Measurements from ENCODE around the gene ZNF26.

- TF ChIP-seq, protein P1, sequence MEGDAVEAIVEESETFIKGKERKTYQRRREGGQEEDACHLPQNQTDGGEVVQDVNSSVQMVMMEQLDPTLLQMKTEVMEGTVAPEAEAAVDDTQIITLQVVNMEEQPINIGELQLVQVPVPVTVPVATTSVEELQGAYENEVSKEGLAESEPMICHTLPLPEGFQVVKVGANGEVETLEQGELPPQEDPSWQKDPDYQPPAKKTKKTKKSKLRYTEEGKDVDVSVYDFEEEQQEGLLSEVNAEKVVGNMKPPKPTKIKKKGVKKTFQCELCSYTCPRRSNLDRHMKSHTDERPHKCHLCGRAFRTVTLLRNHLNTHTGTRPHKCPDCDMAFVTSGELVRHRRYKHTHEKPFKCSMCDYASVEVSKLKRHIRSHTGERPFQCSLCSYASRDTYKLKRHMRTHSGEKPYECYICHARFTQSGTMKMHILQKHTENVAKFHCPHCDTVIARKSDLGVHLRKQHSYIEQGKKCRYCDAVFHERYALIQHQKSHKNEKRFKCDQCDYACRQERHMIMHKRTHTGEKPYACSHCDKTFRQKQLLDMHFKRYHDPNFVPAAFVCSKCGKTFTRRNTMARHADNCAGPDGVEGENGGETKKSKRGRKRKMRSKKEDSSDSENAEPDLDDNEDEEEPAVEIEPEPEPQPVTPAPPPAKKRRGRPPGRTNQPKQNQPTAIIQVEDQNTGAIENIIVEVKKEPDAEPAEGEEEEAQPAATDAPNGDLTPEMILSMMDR (conservative IDR thresholded peaks at IDR 0.05; ENCODE audit: low read depth, low read length): no peak
- TF ChIP-seq EZH2 (IDR thresholded peaks at IDR 0.05; ENCODE audit: borderline replicate concordance, low read depth, low read length, poor library complexity, severe bottlenecking): no peak
These were observed 31.6 kb upstream of the ZNF26 start for GRCh38 chr12:132954471-132955048.

Data from A673 (cell line).